WI38 (cell line): ENCODE measurements around the gene SRGAP3.

Experiments
- H3K4me3 ChIP-seq: 2 replicates; pipeline ENCODE4 v1.5.1; 2011; ENCODE audit warnings: low read depth, mild to moderate bottlenecking, control low read depth, low read length
- CTCF ChIP-seq: IDR thresholded peaks from 2 replicates; pipeline ENCODE4 v1.5.1; 2012; ENCODE audit warnings: low read depth, mild to moderate bottlenecking, control low read depth, low read length

The SRGAP3 gene

GRCh38 chr3:9229325-9229724 lies 20.1 kb downstream of the SRGAP3 start:
- no peak for TF ChIP-seq CTCF
- H3K4me3 ChIP-seq: no peak overlapping the region

GRCh38 chr3:9226326-9226725 lies 23.1 kb downstream of the SRGAP3 start:
- TF ChIP-seq CTCF: no peak
- no peak overlapping the region for H3K4me3 ChIP-seq

GRCh38 chr3:9225268-9225667 lies 24.2 kb downstream of the SRGAP3 start:
- H3K4me3 ChIP-seq: no peak overlapping the region
- no peak for TF ChIP-seq CTCF

DNA sequence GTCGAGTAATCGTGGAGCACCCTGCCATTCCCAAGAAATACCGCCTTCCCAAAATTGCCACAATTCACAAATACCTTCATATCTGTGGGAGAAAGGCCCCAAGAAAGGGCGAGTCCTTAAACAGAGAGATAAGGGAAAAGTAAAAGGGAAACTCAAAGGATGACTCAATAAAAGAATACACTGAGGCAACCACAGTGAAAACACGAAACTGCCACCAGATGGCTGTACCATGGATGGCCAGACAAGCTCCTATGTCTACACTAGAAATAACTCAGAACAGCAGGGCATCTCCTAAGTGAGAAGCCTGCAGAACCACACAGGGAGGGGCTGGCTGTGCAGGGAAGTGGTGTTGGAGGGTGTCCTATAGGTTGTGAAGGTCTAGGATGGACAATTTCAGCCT lies 25.0 kb downstream of the SRGAP3 start:
- TF ChIP-seq CTCF: no peak
- no peak overlapping the region for H3K4me3 ChIP-seq

DNA sequence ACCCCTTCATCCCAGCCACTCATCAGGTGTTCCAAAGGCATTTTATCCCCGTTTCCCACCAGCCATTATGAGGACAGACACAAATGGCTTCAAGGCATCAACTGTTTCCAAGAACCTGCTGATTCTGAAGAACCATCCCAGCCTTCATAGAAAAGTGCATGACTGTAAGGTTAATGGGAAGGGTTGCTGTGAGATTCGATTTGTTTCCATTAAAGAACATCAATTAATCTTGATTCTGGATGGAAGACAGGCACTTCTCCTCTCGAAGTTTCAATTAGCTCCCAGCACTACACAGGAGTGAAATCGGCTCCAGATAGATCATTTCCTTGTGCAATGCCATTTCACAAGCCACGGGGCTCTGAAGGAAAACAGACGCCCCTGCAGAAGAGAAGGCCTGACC lies 25.8 kb downstream of the SRGAP3 start:
- no peak for TF ChIP-seq CTCF
- H3K4me3 ChIP-seq: no peak overlapping the region

- TF ChIP-seq CTCF: no peak
- no peak overlapping the region for H3K4me3 ChIP-seq
Measured at GRCh38 chr3:9222956-9223639, 26.3 kb downstream of the SRGAP3 start.

DNA sequence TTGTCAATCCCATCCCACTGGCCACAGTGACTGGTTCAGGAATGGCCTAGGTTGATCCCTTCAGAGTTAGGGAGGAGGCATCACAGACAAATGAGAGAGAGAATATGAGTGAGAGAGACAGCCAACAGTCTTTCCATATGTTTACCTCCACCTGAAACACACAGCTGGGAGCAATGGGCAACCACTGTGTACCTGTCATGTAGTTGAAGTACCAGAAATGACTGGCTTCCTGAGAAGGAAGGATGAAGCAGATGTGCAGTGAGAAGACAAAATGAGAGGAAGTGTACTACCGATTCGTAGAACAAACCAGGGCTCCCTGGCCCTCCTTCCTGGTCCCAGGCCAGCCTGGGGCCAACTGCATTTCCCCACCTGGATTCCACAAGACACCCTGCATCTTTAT lies 27.4 kb downstream of the SRGAP3 start:
- TF ChIP-seq CTCF: no peak
- no peak overlapping the region for H3K4me3 ChIP-seq
